Esophagus squamous epithelium (tissue), 5 donors: ENCODE data around the gene PLOD2. TPM values are rescaled to one million over a fixed set of nuclear protein-coding genes. Genes with fewer than 3 reads are reported as not detected.
"Not testable (repeated sequence)": the region's sequence is repeated elsewhere in the genome, so short reads cannot be mapped to it uniquely, and the experiment has no call there.

Source experiments
- DNase-seq: peaks from one replicate; lab custom pipeline; 2025; lab: John Stamatoyannopoulos, UW
- H3K27ac ChIP-seq, 4 donors: fragments of 200-600 bp; sonication (generic); one replicate each; pipeline ENCODE4 v1.5.1; 2016 to 2019; ENCODE audit warnings: mild to moderate bottlenecking in 1 of 4
- H3K27me3 ChIP-seq, 4 donors: fragments of 200-600 bp; sonication (generic); 1 replicate in 3 of 4; 2 replicates in 1 of 4; pipeline versions ENCODE4 v1.5.1 to v1.6.0; 2017 to 2021; ENCODE audit warnings: antibody characterized with exemption in 1 of 4
- H3K36me3 ChIP-seq, 3 donors: fragments of 200-600 bp; sonication (generic); one replicate each; pipeline ENCODE4 v1.5.1; 2016 to 2019
- H3K4me1 ChIP-seq, 3 donors: fragments of 200-600 bp; sonication (generic); one replicate each; pipeline ENCODE4 v1.5.1; 2017 to 2019
- H3K4me3 ChIP-seq, 4 donors: fragments of 200-600 bp; sonication (generic); 1 replicate in 3 of 4; 2 replicates in 1 of 4; pipeline ENCODE4 v1.5.1; 2016 to 2019; ENCODE audit warnings: mild to moderate bottlenecking in 2 of 4, moderate library complexity in 1 of 4
- H3K9me3 ChIP-seq, 3 donors: fragments of 200-600 bp; sonication (generic); one replicate each; pipeline ENCODE4 v1.5.1; 2016 to 2019
- CTCF ChIP-seq, 6 experiments: fragments of 450-650 bp in 4 of 6; fragments of 200-600 bp in 2 of 6; sonication (generic) in 2 of 6; IDR thresholded peaks; one replicate each; pipeline ENCODE4 v1.5.1; 2016 to 2019; ENCODE audit warnings: antibody characterized with exemption in 6 of 6, mild to moderate bottlenecking in 4 of 6, moderate library complexity in 4 of 6
- POLR2A ChIP-seq, 4 donors: fragments of 450-650 bp; IDR thresholded peaks; one replicate each; pipeline ENCODE4 v1.6.1; 2017; ENCODE audit warnings: antibody characterized with exemption in 4 of 4, mild to moderate bottlenecking in 4 of 4, moderate library complexity in 3 of 4
- WGBS, 2 donors: methylation state at CpG; one replicate each; pipeline ENCODE4 v1.1.5; 2018; 5-methylcytosine and 5-hydroxymethylcytosine counted together
- intact Hi-C: fragments of 100-400 bp; cut with DNase I; formaldehyde crosslinking; loops from one replicate; pipeline ENCODE4 v1.15.0; 2022
- total RNA-seq, 4 donors: library from RNA; depleted of rRNA; stranded (reverse); fragments of >200 nt; gene quantifications; one replicate each; pipeline ENCODE4 v1.1.0, GENCODE V29; 2016
- donor health status: DM: yes; HTN: yes; CAD: no.

Gene PLOD2
- total RNA-seq, 4 donors from 2014 or later: 13.3 to 29.1 (median 23.2) TPM

GRCh38 chr3:146124126-146124801, 36.7 kb downstream of the PLOD2 start:
- H3K27me3 ChIP-seq: no peaks in the 10 kb centered on the region

GRCh38 chr3:146117406-146118285, 43.3 kb downstream of the PLOD2 start:
- intact Hi-C loops: no loop called here
- WGBS, 2 donors: 69 to 86% methylated on average over 2 of the region's 2 CpGs
- no peaks in the 10 kb centered on the region for H3K27me3 ChIP-seq
- no peak for TF ChIP-seq CTCF (IDR thresholded peaks at IDR 0.05)
- no peak for TF ChIP-seq POLR2A (IDR thresholded peaks at IDR 0.05)
- H3K36me3 ChIP-seq: peaks cover 0 to 57% (median 0%) of the 10 kb centered on the region in 3 donors
- no peak overlapping the region for H3K4me3 ChIP-seq
- DNase-seq: no peak
- H3K27ac ChIP-seq: no peak overlapping the region
- peaks cover 0 to 19% (median 0%) of the 10 kb centered on the region in 3 donors for H3K9me3 ChIP-seq
- H3K4me1 ChIP-seq: no peaks in the 10 kb centered on the region

More at GRCh38 chr3:146124126-146124801, 36.7 kb downstream of the PLOD2 start:
- no peak overlapping the region for H3K4me3 ChIP-seq
- H3K9me3 ChIP-seq: no peaks in the 10 kb centered on the region
- no peak for TF ChIP-seq CTCF (IDR thresholded peaks at IDR 0.05)
- TF ChIP-seq POLR2A (IDR thresholded peaks at IDR 0.05): no peak
- H3K27ac ChIP-seq: no peak overlapping the region
- no peak for DNase-seq
- H3K36me3 ChIP-seq: peaks cover 0 to 15% (median 0%) of the 10 kb centered on the region in 3 donors
- WGBS, 2 donors: 52 to 57% methylated on average over 6 of the region's 6 CpGs
- intact Hi-C loops: no loop called here
- peaks cover 0 to 4% (median 0%) of the 10 kb centered on the region in 3 donors for H3K4me1 ChIP-seq

- intact Hi-C loops: no loop called here
- no peak overlapping the region for H3K4me3 ChIP-seq
Observed at GRCh38 chr3:146115619-146116018, 45.4 kb downstream of the PLOD2 start.

GRCh38 chr3:146113804-146114203, 47.2 kb downstream of the PLOD2 start:
- 94 to 95% methylated on average over 12 of the region's 12 CpGs for WGBS, 2 donors
- DNase-seq, H3K4me3 ChIP-seq, H3K4me1 ChIP-seq, intact Hi-C loops, H3K27ac ChIP-seq, H3K27me3 ChIP-seq: not testable (repeated sequence)
- Histone ChIP-seq H3K9me3 (peaks cover 0 to 19% (median 0%) of the 10 kb centered on the region in 3 donors), H3K36me3 (peaks cover 0 to 41% (median 0%) of the 10 kb centered on the region in 3 donors)

More at GRCh38 chr3:146115619-146116018, 45.4 kb downstream of the PLOD2 start:
- 77 to 86% methylated on average over 1 of the region's 1 CpG for WGBS, 2 donors
- Histone ChIP-seq H3K36me3 (peaks cover 0 to 49% (median 0%) of the 10 kb centered on the region in 3 donors), H3K27ac (no peak overlapping the region), H3K9me3 (peaks cover 0 to 19% (median 0%) of the 10 kb centered on the region in 3 donors), H3K27me3 (no peaks in the 10 kb centered on the region), H3K4me1 (no peaks in the 10 kb centered on the region)
- TF ChIP-seq POLR2A (IDR thresholded peaks at IDR 0.05) (no peak), CTCF (IDR thresholded peaks at IDR 0.05) (no peak)
- no peak for DNase-seq

GRCh38 chr3:146111337-146111736, 49.6 kb downstream of the PLOD2 start:
- no peaks in the 10 kb centered on the region for H3K27me3 ChIP-seq
- no peak overlapping the region for H3K27ac ChIP-seq
- no peak for DNase-seq
- no peak for TF ChIP-seq CTCF (IDR thresholded peaks at IDR 0.05)
- TF ChIP-seq POLR2A (IDR thresholded peaks at IDR 0.05): no peak
- no peak overlapping the region for H3K4me3 ChIP-seq
- peaks cover 0 to 14% (median 0%) of the 10 kb centered on the region in 3 donors for H3K9me3 ChIP-seq
- intact Hi-C loops: no loop called here
- peaks cover 0 to 34% (median 0%) of the 10 kb centered on the region in 3 donors for H3K36me3 ChIP-seq
- no peaks in the 10 kb centered on the region for H3K4me1 ChIP-seq
